NCI-H1105 (cell line): ENCODE data around the gene BRPF3.

Experiments
- DNase-seq: peaks from one replicate; lab custom pipeline; 2025; lab: John Stamatoyannopoulos, UW

The BRPF3 gene

GRCh38 chr6:36269834-36270705, 73.5 kb downstream of the BRPF3 start, which contains the start of gene PNPLA1:
Gene PNPLA1 (plus strand): TSS chr6:36270060. CDS start chr6:36270460, 400 bp downstream.
- DNase-seq = no peak

DNA sequence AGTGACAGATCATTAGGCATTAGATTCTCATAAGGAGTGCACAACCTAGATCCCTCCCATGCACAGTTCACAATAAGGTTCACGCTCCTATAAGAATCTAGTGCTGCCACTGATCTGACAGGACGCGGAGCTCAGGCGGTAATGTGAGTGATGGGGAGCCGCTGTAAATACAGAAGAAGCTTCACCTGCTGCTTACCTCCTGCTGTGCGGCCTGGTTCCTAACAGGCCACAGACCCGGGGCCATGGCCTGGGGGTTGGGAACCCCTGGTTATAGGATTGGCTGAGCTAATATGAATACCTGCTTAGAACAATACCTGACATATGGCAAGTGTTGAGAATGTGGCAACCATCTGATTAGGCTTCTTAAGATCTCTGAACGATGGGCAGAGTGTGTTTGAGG, 75.7 kb downstream of the BRPF3 start:
- DNase-seq = no peak

DNA sequence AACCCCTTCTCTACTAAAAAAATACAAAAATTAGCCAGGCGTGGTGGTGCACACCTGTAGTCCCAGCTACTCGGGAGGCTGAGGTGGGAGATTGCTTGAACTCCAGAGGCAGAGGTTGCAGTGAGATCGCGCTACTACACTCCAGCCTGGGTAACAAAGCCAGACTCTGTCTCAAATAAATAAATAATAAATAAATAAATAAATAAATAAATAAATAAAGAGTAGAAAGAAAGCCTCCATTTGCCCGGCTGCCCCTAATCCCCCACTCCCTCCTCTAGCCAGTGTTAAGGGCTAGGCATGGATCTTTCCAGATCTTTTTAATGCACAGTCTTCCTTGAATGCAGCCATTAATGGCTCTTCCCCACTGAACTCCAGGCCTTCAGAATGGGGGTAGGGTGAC, 76.5 kb downstream of the BRPF3 start:
- no peak for DNase-seq

DNA sequence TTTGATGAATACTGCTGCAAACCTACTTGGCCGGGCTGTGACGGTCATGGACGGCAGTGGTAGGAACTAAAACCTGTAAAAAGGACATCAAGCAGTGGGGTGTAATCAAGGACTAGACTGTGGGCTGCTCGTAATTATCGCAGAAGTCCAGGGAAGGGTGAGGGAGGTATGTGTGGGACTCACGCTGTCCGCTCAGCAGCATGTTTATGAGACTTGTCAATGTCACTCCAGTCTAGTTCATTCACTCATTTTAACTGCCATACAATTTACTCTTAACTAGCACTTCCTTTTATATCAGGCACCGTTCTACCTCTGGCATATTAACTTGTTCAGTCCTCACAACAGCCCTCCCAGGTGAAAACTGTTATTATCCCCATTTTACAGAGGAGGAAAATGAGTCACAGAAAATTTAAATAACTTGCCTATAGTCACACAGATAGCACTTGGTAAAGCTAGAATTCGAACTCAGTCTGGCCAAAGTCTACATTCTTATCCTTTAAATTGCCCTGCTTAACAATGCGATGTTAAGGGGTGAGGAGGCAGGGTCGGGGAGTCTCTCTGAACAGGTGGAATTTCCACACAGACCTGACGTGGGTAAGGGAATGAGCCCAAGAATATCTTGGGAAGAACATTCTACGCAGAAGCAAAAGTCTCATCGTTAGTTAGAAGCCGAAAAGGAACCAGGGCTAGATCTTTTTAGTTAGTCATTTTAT, 77.4 kb downstream of the BRPF3 start:
- DNase-seq = no peak

DNA sequence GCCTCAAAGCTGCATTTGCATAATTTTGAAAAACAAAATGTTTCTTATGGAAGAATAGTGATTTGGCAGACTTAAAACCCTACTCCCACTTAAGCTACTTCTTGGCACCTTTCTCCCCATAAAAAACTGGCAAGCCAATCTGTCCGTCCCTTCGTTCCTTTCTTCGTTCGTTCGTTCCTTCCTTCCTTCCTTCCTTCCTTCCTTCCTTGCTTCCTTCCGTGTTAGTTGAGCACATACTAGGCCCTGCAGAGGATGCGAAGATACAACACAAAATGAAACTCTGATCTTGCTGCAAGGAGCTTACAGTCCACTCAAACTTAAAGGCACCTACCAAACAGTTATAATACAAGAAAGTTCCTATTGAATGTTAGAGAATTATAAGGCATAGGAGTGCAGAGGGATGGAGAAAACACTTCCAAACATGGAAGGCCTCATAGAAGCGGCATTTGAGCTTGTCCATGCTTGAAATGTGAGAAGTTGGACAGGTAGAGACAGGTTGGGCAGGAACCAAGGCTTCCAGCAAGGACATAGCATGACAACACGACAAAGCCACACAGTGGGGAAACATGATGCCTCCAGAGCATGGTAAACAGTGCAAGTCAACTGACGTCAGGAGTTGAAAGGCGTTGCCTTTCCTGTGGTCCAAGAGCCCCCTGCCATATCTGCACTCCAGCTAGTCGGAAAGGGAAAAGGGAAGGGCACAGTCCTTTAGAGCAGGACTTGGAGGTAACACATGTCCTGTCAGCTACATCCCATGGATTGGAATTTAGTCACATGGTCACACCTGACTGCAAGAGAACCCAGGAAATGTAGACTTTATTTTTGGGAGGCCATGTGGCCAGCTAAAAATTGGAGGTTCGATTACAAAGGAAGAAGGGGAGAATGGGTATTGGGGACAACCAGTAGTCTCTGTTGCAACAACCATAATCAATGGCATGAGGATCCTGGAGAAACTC, 80.3 kb downstream of the BRPF3 start:
- DNase-seq = no peak

DNA sequence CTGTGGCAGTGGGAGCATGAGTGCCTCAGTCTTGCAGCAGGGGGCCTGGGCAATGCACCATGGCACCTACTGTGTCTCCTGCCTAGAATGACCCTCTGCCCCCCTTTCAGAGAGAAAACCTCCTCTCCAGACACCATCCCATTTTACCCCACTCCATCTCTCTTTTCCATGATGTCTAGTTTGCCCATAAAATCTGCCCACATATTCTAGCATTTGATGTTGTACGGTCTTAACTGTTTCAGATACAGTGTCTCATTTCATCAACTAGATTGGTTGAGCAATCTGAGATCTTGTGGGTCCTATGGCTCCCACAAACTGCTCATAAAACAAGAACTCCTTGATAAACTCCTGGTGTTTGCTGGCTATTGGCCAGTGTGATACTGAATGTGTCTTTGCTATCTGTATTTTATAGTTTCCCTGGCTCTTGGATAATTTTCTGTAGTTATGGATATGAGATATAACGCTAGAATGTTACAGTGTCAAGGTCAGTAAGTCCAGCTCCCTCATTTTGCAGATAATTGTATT, 81.5 kb downstream of the BRPF3 start:
- DNase-seq = no peak

DNA sequence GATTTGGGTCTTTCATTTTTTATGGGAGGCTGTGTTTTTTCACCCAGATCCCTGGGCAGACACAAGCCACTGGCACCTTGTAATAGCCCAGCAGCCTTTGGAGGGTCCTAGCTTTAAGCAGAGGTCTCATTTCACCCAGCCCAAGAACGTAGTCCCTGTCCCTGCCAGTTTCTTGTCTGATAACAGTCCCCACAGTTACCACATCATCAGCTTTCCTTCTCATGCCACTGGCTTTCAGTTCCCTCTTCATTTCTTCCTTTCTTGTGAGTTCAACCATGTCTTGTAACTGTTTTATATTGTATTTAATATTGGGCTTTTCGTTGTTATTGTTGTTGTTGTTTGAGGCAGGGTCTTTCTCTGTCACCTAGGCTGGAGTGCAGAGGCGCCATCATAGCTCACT, 83.9 kb downstream of the BRPF3 start:
- no peak for DNase-seq

DNA sequence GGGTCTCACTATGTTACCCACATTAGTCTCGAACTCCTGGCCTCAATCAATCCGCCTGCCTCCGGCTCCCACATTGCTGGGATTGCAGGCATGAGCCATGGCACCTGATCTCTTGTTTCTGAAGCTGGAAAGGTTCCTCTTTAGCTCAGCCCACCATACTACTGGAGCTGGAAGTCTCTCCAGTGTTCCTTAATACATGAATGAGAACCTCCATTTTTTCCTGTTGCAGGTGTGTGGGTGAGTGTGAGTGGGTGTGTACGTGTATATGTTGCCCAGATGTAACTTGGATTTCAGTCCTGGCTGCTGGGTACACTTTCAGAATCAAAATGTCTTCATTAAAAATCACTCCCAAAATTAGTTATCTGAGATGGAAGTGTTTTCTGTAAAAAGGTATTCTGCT, 84.4 kb downstream of the BRPF3 start:
- DNase-seq = no peak
